ENCODE results near the gene ASPG. TPM values are rescaled to one million over a fixed set of nuclear protein-coding genes. Genes with fewer than 3 reads are reported as not detected.

ASPG gene
- total RNA-seq, 1 experiment from 2014 or later: 0.22 TPM

- Histone ChIP-seq H3K9ac (ENCODE audit: low read length) (no peak overlapping the region), H3K9me2 (replicated peaks; ENCODE audit: low read length) (no peaks in the 10 kb centered on the region), H3K27ac (ENCODE audit: low read length) (no peak overlapping the region), H3K36me3 (ENCODE audit: low read depth, low read length) (no peaks in the 10 kb centered on the region), H3K27me3 (ENCODE audit: low read length) (peaks cover 50% of the 10 kb centered on the region), H3K4me3 (ENCODE audit: low read length) (peak overlapping the region; percentile 63), H3K79me2 (ENCODE audit: low read length) (no peaks in the 10 kb centered on the region), H4K20me1 (ENCODE audit: low read length) (no peaks in the 10 kb centered on the region), H2AFZ (ENCODE audit: low read length) (peak overlapping the region; percentile 90), H3K9me3 (ENCODE audit: low read length) (no peaks in the 10 kb centered on the region), H3K4me1 (ENCODE audit: insufficient read depth, low read length) (peaks cover 5% of the 10 kb centered on the region; the same call in 1 of the 2 replicates), H3F3A (ENCODE audit: low read length, unreplicated experiment) (no peaks in the 10 kb centered on the region), H3K4me2 (ENCODE audit: low read length) (peak overlapping the region; percentile 91)
- ChIA-PET CTCF (interaction anchor here (0.7 kb wide), 1 partner anchor 60 kb away, joined by 3 read pairs; no protein-coding TSS in a partner anchor), POLR2A (ENCODE audit: unreplicated experiment) (no interaction called here)
- ATAC-seq (peak; percentile 72), DNase-seq (peak; percentile 56)
- BruUV-seq (replicated peaks): no TSS peak
- intact Hi-C loops (cut with micrococcal nuclease): loop anchor here (1.0 to 10.0 kb wide), 3 partner anchors 233 to 507 kb away; no protein-coding TSS in a partner anchor
- no peak for TF ChIP-seq EZH2phosphoT487 (IDR thresholded peaks at IDR 0.05; ENCODE audit: borderline replicate concordance, low read length)
- TF ChIP-seq CTCF (conservative IDR thresholded peaks at IDR 0.05; ENCODE audit: low read depth, low read length): peak; percentile 79
- TF ChIP-seq EZH2 (IDR thresholded peaks at IDR 0.05; ENCODE audit: low read length, unreplicated experiment): no peak
These were observed 52.0 kb downstream of the ASPG start for GRCh38 chr14:104137297-104138097.

DNA sequence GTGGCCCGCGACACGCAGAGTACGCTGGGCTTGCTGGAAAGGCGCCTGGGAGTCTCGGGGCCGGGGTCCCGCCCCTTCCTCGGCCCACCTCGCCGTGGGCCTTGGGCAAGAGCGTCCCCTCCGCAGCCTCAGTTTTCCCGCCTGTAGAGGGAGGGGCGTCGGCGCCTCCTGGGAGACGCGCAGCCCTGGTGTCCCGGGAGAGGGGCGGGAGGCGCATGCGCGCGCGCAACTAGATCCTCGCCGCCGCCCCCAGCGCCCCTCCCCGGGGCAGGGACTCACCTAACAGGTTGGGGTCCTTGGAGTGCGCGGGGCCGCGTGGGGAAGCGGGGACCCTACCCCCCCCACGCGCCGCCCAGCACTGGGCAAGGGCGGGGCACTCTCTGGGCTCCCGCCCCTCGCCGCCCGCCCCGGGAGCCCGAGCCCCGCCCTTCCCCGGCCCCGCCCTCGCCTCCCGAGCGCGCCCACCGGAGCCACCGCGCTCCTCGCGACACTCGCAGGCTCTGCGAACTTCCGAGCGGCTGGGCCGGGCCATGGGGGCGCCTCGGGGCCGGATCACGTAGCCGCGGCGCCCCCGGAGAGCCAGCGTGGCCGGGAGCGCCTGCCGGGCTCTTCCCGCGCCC, 52.7 kb downstream of the ASPG start, which contains the start of gene KIF26A:
TSS of gene KIF26A (plus strand) at position 490 of the 620 bp plus-strand sequence. CDS start 136 bp downstream, outside the sequence.
- ChIA-PET CTCF (interaction anchor here (0.7 kb wide), 1 partner anchor 60 kb away, joined by 3 read pairs; no protein-coding TSS in a partner anchor), POLR2A (ENCODE audit: unreplicated experiment) (no interaction called here)
- no TSS peak for BruUV-seq (replicated peaks)
- TF ChIP-seq CTCF (conservative IDR thresholded peaks at IDR 0.05; ENCODE audit: low read depth, low read length) (no peak), EZH2 (IDR thresholded peaks at IDR 0.05; ENCODE audit: low read length, unreplicated experiment) (no peak)
- intact Hi-C loops (cut with micrococcal nuclease): loop anchor here (10.0 kb wide), 1 partner anchor 507 kb away; no protein-coding TSS in a partner anchor
- Histone ChIP-seq H3K36me3 (ENCODE audit: low read depth, low read length) (no peaks in the 10 kb centered on the region), H3K27me3 (ENCODE audit: low read length) (peaks cover 47% of the 10 kb centered on the region), H2AFZ (ENCODE audit: low read length) (peak within 1 kb of the TSS; percentile 90), H3K9me2 (replicated peaks; ENCODE audit: low read length) (no peaks in the 10 kb centered on the region), H3K79me2 (ENCODE audit: low read length) (no peaks in the 10 kb centered on the region), H3K27ac (ENCODE audit: low read length) (no peak within 1 kb of the TSS), H3K9me3 (ENCODE audit: low read length) (no peaks in the 10 kb centered on the region), H3F3A (ENCODE audit: low read length, unreplicated experiment) (no peaks in the 10 kb centered on the region), H3K4me2 (ENCODE audit: low read length) (peak within 1 kb of the TSS; percentile 91), H3K9ac (ENCODE audit: low read length) (no peak within 1 kb of the TSS), H3K4me3 (ENCODE audit: low read length) (peak within 1 kb of the TSS; percentile 63), H4K20me1 (ENCODE audit: low read length) (no peaks in the 10 kb centered on the region), H3K4me1 (ENCODE audit: insufficient read depth, low read length) (peaks cover 5% of the 10 kb centered on the region; the same call in 1 of the 2 replicates)
- DNase-seq: peak; percentile 25
- ATAC-seq: peak; percentile 36

Data from PC-3 (cell line).